Stimulated activated naive CD8-positive, alpha-beta T cell treated with anti-CD3 and anti-CD28 coated beads, Interleukin-15, Interleukin-2, amounts not matched to agents 100 U/mL and 50 U/mL, for 24 hours (primary cell): ENCODE measurements around the gene SH3TC2.

Source experiments
- ATAC-seq: fragments of 150-1000 bp; cut with Tn5 transposase; one replicate; pipeline ENCODE4 v1.10.0; 2021
- DNase-seq: peaks from one replicate; pipeline ENCODE4 v3.0.0; 2021

The SH3TC2 gene

GRCh38 chr5:148969291-148969690, 93.6 kb downstream of the SH3TC2 start:
- DNase-seq: no peak
- no peak for ATAC-seq

- DNase-seq (no peak), ATAC-seq (no peak)
These were observed 94.6 kb downstream of the SH3TC2 start for GRCh38 chr5:148968311-148968710.

GRCh38 chr5:148967783-148968182, 95.1 kb downstream of the SH3TC2 start:
- ATAC-seq: no peak

GRCh38 chr5:148966938-148967337, 95.9 kb downstream of the SH3TC2 start:
- ATAC-seq: no peak
- no peak for DNase-seq

More at GRCh38 chr5:148967783-148968182, 95.1 kb downstream of the SH3TC2 start:
- DNase-seq: no peak

GRCh38 chr5:148966348-148966747, 96.5 kb downstream of the SH3TC2 start:
- no peak for ATAC-seq
- no peak for DNase-seq

GRCh38 chr5:148965511-148966265, 97.2 kb downstream of the SH3TC2 start:
- no peak for ATAC-seq

GRCh38 chr5:148963664-148964063, 99.2 kb downstream of the SH3TC2 start:
- no peak for ATAC-seq

More at GRCh38 chr5:148965511-148966265, 97.2 kb downstream of the SH3TC2 start:
- no peak for DNase-seq

GRCh38 chr5:148962761-148963324, 100.0 kb downstream of the SH3TC2 start:
- DNase-seq: no peak
- no peak for ATAC-seq

More at GRCh38 chr5:148963664-148964063, 99.2 kb downstream of the SH3TC2 start:
- DNase-seq: no peak

GRCh38 chr5:148962200-148962550, 100.7 kb downstream of the SH3TC2 start:
- no peak for DNase-seq

GRCh38 chr5:148961261-148962199, 101.3 kb downstream of the SH3TC2 start:
- DNase-seq (no peak), ATAC-seq (no peak)

More at GRCh38 chr5:148962200-148962550, 100.7 kb downstream of the SH3TC2 start:
- ATAC-seq: no peak

- ATAC-seq (no peak), DNase-seq (no peak)
These were observed 102.6 kb downstream of the SH3TC2 start for GRCh38 chr5:148960070-148960769.

- DNase-seq: peak; percentile 62
- ATAC-seq: no peak
These were observed 105.2 kb downstream of the SH3TC2 start for GRCh38 chr5:148957591-148958202.

GRCh38 chr5:148956477-148957385, 106.1 kb downstream of the SH3TC2 start:
- DNase-seq: no peak
- ATAC-seq: no peak
